HG03159 (cell line): ENCODE results near the gene MRPL41.
"Not testable (repeated sequence)": the region's sequence is repeated elsewhere in the genome, so short reads cannot be mapped to it uniquely, and the experiment has no call there.

Experiments used
- ATAC-seq: cut with Tn5 transposase; IDR thresholded peaks from one replicate; pipeline ENCODE4 v1.9.1; 2021; ENCODE audit warnings: mild to moderate bottlenecking, moderate library complexity; ENCODE audit not compliant: unreplicated experiment

Gene MRPL41

GRCh38 chr9:137551264-137552021 is at the start of gene MRPL41:
Gene MRPL41 (plus strand): TSS chr9:137551879. CDS start chr9:137552082, 203 bp downstream.
- ATAC-seq: peak; percentile 82

GRCh38 chr9:137502008-137502911 is 49.4 kb upstream of the MRPL41 start:
- ATAC-seq: no peak

- no peak for ATAC-seq
Observed at GRCh38 chr9:137504432-137504777, 47.3 kb upstream of the MRPL41 start.

GRCh38 chr9:137505421-137506140 is 46.1 kb upstream of the MRPL41 start:
- no peak for ATAC-seq

GRCh38 chr9:137506274-137506673 is 45.4 kb upstream of the MRPL41 start:
- ATAC-seq: no peak

GRCh38 chr9:137506702-137507171 is 44.9 kb upstream of the MRPL41 start:
- no peak for ATAC-seq

- ATAC-seq: no peak
Observed at GRCh38 chr9:137509198-137509597, 42.5 kb upstream of the MRPL41 start.

- ATAC-seq: not testable (repeated sequence)
Observed at GRCh38 chr9:137511126-137511525, 40.6 kb upstream of the MRPL41 start.

GRCh38 chr9:137511758-137512463 is 39.8 kb upstream of the MRPL41 start:
- ATAC-seq: no peak

- not testable (repeated sequence) for ATAC-seq
Observed at GRCh38 chr9:137513136-137513535, 38.5 kb upstream of the MRPL41 start.

- ATAC-seq: not testable (repeated sequence)
Observed at GRCh38 chr9:137513801-137514570, 37.7 kb upstream of the MRPL41 start.

- ATAC-seq: no peak
Observed at GRCh38 chr9:137514691-137515337, 36.9 kb upstream of the MRPL41 start.

- no peak for ATAC-seq
Observed at GRCh38 chr9:137515338-137515724, 36.3 kb upstream of the MRPL41 start.

- ATAC-seq: no peak
Observed at GRCh38 chr9:137516144-137516917, 35.3 kb upstream of the MRPL41 start.

- not testable (repeated sequence) for ATAC-seq
Observed at GRCh38 chr9:137518661-137519459, 32.8 kb upstream of the MRPL41 start.

- ATAC-seq: no peak
Observed at GRCh38 chr9:137519553-137519952, 32.1 kb upstream of the MRPL41 start.

- ATAC-seq: no peak
Observed at GRCh38 chr9:137520614-137521404, 30.9 kb upstream of the MRPL41 start.
